Testis (tissue), 2 donors: ENCODE data around the gene TRAT1.

Source experiments
- POLR2A ChIP-seq: fragments of 450-650 bp; IDR thresholded peaks from one replicate; pipeline ENCODE4 v1.6.1; 2017; ENCODE audit warnings: antibody characterized with exemption, mild to moderate bottlenecking, moderate library complexity
- TF ChIP-seq, protein P1 (sequence below), 3 experiments: fragments of 450-650 bp in 2 of 3; fragments of 200-600 bp in 1 of 3; sonication (generic) in 1 of 3; IDR thresholded peaks; one replicate each; pipeline ENCODE4 v1.5.1; 2016 to 2019; ENCODE audit warnings: antibody characterized with exemption in 3 of 3, mild to moderate bottlenecking in 2 of 3, moderate library complexity in 1 of 3

DNA sequence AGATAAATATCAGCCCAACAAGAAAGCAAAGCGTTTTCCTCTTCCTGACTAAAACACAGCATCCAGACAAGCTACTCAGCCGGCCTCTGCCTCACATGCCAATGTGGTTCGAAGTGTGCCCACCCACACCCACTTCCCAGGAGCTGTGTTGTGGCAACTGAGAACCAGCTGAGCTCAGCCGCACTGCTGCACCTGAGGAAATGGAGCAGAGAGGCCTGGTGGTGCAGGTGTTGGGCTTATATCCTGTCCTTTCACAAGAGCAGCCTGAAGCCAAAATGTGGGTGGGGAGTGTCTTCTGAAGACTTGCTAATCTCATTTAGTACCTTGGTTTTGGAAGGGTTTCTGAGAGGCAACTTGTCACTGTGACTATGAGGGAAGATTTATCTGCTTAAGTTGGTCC, 42.4 kb upstream of the TRAT1 start:
- TF ChIP-seq, protein P1, sequence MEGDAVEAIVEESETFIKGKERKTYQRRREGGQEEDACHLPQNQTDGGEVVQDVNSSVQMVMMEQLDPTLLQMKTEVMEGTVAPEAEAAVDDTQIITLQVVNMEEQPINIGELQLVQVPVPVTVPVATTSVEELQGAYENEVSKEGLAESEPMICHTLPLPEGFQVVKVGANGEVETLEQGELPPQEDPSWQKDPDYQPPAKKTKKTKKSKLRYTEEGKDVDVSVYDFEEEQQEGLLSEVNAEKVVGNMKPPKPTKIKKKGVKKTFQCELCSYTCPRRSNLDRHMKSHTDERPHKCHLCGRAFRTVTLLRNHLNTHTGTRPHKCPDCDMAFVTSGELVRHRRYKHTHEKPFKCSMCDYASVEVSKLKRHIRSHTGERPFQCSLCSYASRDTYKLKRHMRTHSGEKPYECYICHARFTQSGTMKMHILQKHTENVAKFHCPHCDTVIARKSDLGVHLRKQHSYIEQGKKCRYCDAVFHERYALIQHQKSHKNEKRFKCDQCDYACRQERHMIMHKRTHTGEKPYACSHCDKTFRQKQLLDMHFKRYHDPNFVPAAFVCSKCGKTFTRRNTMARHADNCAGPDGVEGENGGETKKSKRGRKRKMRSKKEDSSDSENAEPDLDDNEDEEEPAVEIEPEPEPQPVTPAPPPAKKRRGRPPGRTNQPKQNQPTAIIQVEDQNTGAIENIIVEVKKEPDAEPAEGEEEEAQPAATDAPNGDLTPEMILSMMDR (IDR thresholded peaks at IDR 0.05), result no peak
- no peak for TF ChIP-seq POLR2A
